CD4-positive, alpha-beta T cell (primary cell): ENCODE measurements around the gene RGS1. TPM values are rescaled to one million over a fixed set of nuclear protein-coding genes. Genes with fewer than 3 reads are reported as not detected.
A peak's percentile ranks its signal among the peaks of the same experiment; 100 is the strongest.

Experiments
- ATAC-seq: fragments of 200-7000 bp; cut with Tn5 transposase; one replicate; pipeline ENCODE4 v1.10.0; 2022; ENCODE audit warnings: mild to moderate bottlenecking; ENCODE audit not compliant: poor library complexity
- CTCF ChIA-PET: fragments of 350-600 bp; sonication (Branson Sonifier 250); formaldehyde crosslinking; loops from one replicate; lab custom pipeline; 2021; ENCODE audit warnings: antibody characterized with exemption, inconsistent platforms; lab: Charles Lee
- POLR2A ChIA-PET: fragments of 350-600 bp; sonication (Branson Sonifier 250); formaldehyde crosslinking; loops from one replicate; lab custom pipeline; 2021; ENCODE audit warnings: antibody characterized with exemption, inconsistent platforms; lab: Charles Lee
- DNase-seq, 14 experiments: peaks; one replicate each; pipeline ENCODE4 v3.0.0-alpha.2; 2013 to 2020; ENCODE audit warnings: mixed read lengths in 2 of 14
- H3K27ac ChIP-seq, 2 donors: one replicate each; pipeline versions ENCODE4 v1.5.1 to v1.7.0; 2013; ENCODE audit warnings: low read length in 2 of 2, low read depth in 1 of 2, mild to moderate bottlenecking in 1 of 2
- H3K27me3 ChIP-seq, 2 experiments: 1 replicate in 1 of 2; 2 replicates in 1 of 2; pipeline versions ENCODE4 v1.6.1 to v1.7.0; 2013; ENCODE audit warnings: low read length in 2 of 2, control low read depth in 1 of 2, mild to moderate bottlenecking in 1 of 2, moderate library complexity in 1 of 2; ENCODE audit not compliant: insufficient read depth in 2 of 2, control insufficient read depth in 1 of 2
- H3K36me3 ChIP-seq: one replicate; pipeline ENCODE4 v1.6.1; 2013; ENCODE audit warnings: low read length, control low read depth; ENCODE audit not compliant: insufficient read depth
- H3K4me1 ChIP-seq: one replicate; pipeline ENCODE4 v1.6.1; 2013; ENCODE audit warnings: low read length, control low read depth; ENCODE audit not compliant: insufficient read depth
- H3K4me3 ChIP-seq: one replicate; pipeline ENCODE4 v1.5.1; 2013; ENCODE audit warnings: mild to moderate bottlenecking, low read length, moderate library complexity
- H3K9me3 ChIP-seq, 2 experiments: 1 replicate in 1 of 2; 2 replicates in 1 of 2; pipeline versions ENCODE4 v1.6.1 to v1.7.0; 2013; ENCODE audit warnings: low read length in 2 of 2, mild to moderate bottlenecking in 2 of 2, control low read depth in 1 of 2, moderate library complexity in 1 of 2; ENCODE audit not compliant: control insufficient read depth in 1 of 2, insufficient read depth in 1 of 2
- H3K27ac Mint-ChIP-seq: one replicate; pipeline ENCODE4 v1.8.0; 2020; ENCODE audit warnings: mixed read lengths
- H3K27me3 Mint-ChIP-seq: one replicate; pipeline ENCODE4 v1.8.0; 2021; ENCODE audit warnings: mixed read lengths
- H3K36me3 Mint-ChIP-seq: one replicate; pipeline ENCODE4 v1.8.0; 2021; ENCODE audit warnings: low read depth, mixed read lengths
- H3K4me1 Mint-ChIP-seq: one replicate; pipeline ENCODE4 v1.8.0; 2021; ENCODE audit warnings: low read depth, mixed read lengths
- H3K4me3 Mint-ChIP-seq: one replicate; pipeline ENCODE4 v1.8.0; 2020; ENCODE audit warnings: mild to moderate bottlenecking, mixed read lengths
- H3K9me3 Mint-ChIP-seq: one replicate; pipeline ENCODE4 v1.8.0; 2020; ENCODE audit warnings: mixed read lengths
- intact Hi-C, 2 experiments: fragments of 100-400 bp; cut with DNase I in 1 of 2; cut with micrococcal nuclease in 1 of 2; formaldehyde crosslinking; loops; one replicate each; pipeline versions ENCODE4 v1.15.1 to v1.9.0; 2023 to 2025; cut with DNase I, micrococcal nuclease
- total RNA-seq, 174 experiments: library from RNA in 2 of 174; stranded (reverse) in 2 of 174; gene quantifications; one replicate each; pipeline ENCODE4 v1.2.3 and lab custom pipeline; 2021 to 2026
- TF ChIP-seq, protein P1 (sequence below): fragments of 200-600 bp; IDR thresholded peaks from one replicate; pipeline ENCODE4 v1.8.0; 2022; ENCODE audit warnings: antibody characterized with exemption, mild to moderate bottlenecking

Gene RGS1
- total RNA-seq, 2 experiments from 2014 or later = 428 to 429 TPM

DNA sequence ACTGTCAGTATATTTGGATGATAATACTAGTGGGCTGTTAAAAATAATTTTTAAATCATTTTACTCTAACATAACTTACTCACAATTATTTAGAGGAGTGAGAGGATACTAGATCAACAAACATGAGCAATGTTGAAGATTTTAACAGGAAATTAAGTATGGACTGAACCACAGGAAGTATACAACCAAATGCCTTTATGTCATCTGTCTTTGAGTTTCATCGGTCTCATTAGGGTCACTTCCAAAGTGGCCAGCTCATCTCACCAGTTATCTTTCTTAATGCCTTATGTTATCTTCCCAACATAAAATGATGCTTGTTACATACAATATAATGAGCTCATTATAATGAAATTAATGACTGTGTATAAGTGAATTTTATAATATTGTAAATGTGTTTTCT is 1.5 kb upstream of the RGS1 start:
- Mint-ChIP-seq H3K36me3 (peaks cover 45% of the 10 kb centered on the region), H3K9me3 (peaks cover 7% of the 10 kb centered on the region), H3K4me1 (peaks cover 80% of the 10 kb centered on the region), H3K27me3 (no peaks in the 10 kb centered on the region), H3K27ac (peak overlapping the region; percentile 85), H3K4me3 (peak overlapping the region; percentile 15)
- ChIA-PET POLR2A (interaction anchor here (0.5 to 1.3 kb wide), 4 partner anchors 12 to 750 kb away, joined by 3 to 6 read pairs (median 4); no protein-coding TSS in a partner anchor), CTCF (no interaction called here)
- H3K9me3 ChIP-seq = peaks cover 8% of the 10 kb centered on the region in 2 experiments
- ATAC-seq = no peak
- TF ChIP-seq, protein P1, sequence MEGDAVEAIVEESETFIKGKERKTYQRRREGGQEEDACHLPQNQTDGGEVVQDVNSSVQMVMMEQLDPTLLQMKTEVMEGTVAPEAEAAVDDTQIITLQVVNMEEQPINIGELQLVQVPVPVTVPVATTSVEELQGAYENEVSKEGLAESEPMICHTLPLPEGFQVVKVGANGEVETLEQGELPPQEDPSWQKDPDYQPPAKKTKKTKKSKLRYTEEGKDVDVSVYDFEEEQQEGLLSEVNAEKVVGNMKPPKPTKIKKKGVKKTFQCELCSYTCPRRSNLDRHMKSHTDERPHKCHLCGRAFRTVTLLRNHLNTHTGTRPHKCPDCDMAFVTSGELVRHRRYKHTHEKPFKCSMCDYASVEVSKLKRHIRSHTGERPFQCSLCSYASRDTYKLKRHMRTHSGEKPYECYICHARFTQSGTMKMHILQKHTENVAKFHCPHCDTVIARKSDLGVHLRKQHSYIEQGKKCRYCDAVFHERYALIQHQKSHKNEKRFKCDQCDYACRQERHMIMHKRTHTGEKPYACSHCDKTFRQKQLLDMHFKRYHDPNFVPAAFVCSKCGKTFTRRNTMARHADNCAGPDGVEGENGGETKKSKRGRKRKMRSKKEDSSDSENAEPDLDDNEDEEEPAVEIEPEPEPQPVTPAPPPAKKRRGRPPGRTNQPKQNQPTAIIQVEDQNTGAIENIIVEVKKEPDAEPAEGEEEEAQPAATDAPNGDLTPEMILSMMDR = no peak
- H3K27me3 ChIP-seq = no peaks in the 10 kb centered on the region
- intact Hi-C loops = loop anchor here (2.0 to 5.0 kb wide), 2 partner anchors 23 to 37 kb away; no protein-coding TSS in a partner anchor
- H3K27ac ChIP-seq = no peak overlapping the region
- DNase-seq = peak in 1 of 14 experiments; percentile 43
- no peaks in the 10 kb centered on the region for H3K36me3 ChIP-seq
- peaks cover 3% of the 10 kb centered on the region for H3K4me1 ChIP-seq
- H3K4me3 ChIP-seq = no peak overlapping the region

DNA sequence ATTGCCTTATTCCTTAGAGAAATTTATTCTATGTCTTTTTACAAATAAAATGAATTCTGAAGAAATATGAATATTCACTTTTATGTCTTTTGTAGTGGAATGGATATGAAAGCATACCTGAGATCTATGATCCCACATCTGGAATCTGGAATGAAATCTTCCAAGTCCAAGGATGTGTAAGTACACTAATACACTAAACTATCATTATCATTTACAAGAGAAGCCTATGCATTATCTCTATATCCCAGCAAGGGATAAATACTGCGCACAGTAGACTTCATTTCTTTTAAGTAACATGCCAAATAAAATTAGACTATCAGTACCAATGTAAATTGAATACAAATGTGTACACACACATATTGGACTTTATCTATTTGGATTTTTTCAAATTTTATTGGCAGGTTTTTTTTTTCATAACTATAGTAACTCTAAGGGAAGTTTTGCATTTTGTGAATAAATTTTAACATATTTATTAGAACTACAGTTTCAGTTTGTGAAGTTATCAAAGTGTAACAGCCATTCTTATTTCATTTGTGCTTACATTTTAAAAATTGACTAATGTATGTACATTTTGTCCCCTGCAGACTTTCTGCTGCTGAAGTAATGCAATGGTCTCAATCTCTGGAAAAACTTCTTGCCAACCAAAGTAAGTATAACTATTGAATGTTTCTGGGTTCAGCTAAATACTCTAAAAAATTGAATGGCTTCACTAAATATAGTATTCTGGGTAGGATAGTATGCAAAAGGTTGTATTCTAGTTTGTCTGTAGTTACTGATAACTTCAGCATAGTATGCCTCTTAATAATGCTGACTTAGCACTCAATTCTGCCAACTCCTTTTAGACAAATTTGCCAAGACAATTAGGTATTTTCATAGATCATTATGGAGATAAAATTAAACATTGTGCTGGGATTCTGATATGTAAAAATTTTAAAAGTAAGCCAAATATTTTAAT is 894 bp downstream of the RGS1 start:
- Mint-ChIP-seq H3K27ac (peak overlapping the region; percentile 93), H3K4me3 (peak overlapping the region; percentile 86), H3K27me3 (no peaks in the 10 kb centered on the region), H3K36me3 (peaks cover 37% of the 10 kb centered on the region), H3K4me1 (peaks cover 84% of the 10 kb centered on the region), H3K9me3 (no peaks in the 10 kb centered on the region)
- Histone ChIP-seq H3K9me3 (no peaks in the 10 kb centered on the region), H3K27ac (no peak overlapping the region), H3K4me3 (peak overlapping the region; percentile 46), H3K4me1 (peaks cover 7% of the 10 kb centered on the region), H3K36me3 (no peaks in the 10 kb centered on the region), H3K27me3 (no peaks in the 10 kb centered on the region)
- intact Hi-C loops = loop anchor here (2.0 to 5.0 kb wide), 2 partner anchors 62 to 546 kb away; partner anchors contain the start of gene CDC73 (in 1 of the 2)
- ATAC-seq (no peak), DNase-seq (no peak)
- CTCF ChIA-PET = interaction anchor here (1.2 kb wide), 1 partner anchor 30 kb away, joined by 3 read pairs; no protein-coding TSS in a partner anchor
- TF ChIP-seq, protein P1 = no peak
- POLR2A ChIA-PET = no interaction called here

GRCh38 chr1:192577145-192578140 is 1.9 kb downstream of the RGS1 start:
- CTCF ChIA-PET = interaction anchor here (0.7 to 1.6 kb wide), 2 partner anchors 21 to 32 kb away, joined by 3 read pairs; no protein-coding TSS in a partner anchor
- H3K36me3 Mint-ChIP-seq = peaks cover 35% of the 10 kb centered on the region
- H3K4me3 ChIP-seq = peak overlapping the region; percentile 46
- intact Hi-C loops = loop anchor here (2.0 to 5.0 kb wide), 3 partner anchors 63 to 545 kb away; partner anchors contain the start of genes CDC73 (in 1 of the 2) and RGS2 (in 1 of the 2)
- ATAC-seq = no peak
- DNase-seq = no peak
- H3K9me3 Mint-ChIP-seq = no peaks in the 10 kb centered on the region
- TF ChIP-seq, protein P1 = no peak
- peaks cover 74% of the 10 kb centered on the region for H3K4me1 Mint-ChIP-seq
- no peaks in the 10 kb centered on the region for H3K27me3 Mint-ChIP-seq
- POLR2A ChIA-PET = interaction anchor here (1.0 to 1.4 kb wide), 2 partner anchors 26 to 62 kb away, joined by 4 to 5 read pairs; no protein-coding TSS in a partner anchor
- H3K4me1 ChIP-seq = peaks cover 7% of the 10 kb centered on the region
- H3K27ac ChIP-seq = no peak overlapping the region
- peak overlapping the region; percentile 93 for H3K27ac Mint-ChIP-seq
- H3K4me3 Mint-ChIP-seq = peak overlapping the region; percentile 83
- no peaks in the 10 kb centered on the region for H3K36me3 ChIP-seq
- no peaks in the 10 kb centered on the region for H3K9me3 ChIP-seq
- H3K27me3 ChIP-seq = no peaks in the 10 kb centered on the region
